Lower leg skin (tissue), 3 donors: ENCODE data around the gene FHOD3.

Experiments
- CTCF ChIP-seq, 3 donors: fragments of 450-650 bp; IDR thresholded peaks; one replicate each; pipeline ENCODE4 v1.5.1; 2016; ENCODE audit warnings: antibody characterized with exemption in 3 of 3, mild to moderate bottlenecking in 3 of 3, moderate library complexity in 2 of 3
- POLR2A ChIP-seq, 2 donors: fragments of 450-650 bp; IDR thresholded peaks; one replicate each; pipeline ENCODE4 v1.6.1; 2016 to 2017; ENCODE audit warnings: antibody characterized with exemption in 2 of 2, mild to moderate bottlenecking in 1 of 2, moderate library complexity in 1 of 2

- TF ChIP-seq CTCF (IDR thresholded peaks at IDR 0.05): no peak
- no peak for TF ChIP-seq POLR2A (IDR thresholded peaks at IDR 0.05)
Observed at GRCh38 chr18:36537289-36537688, 239.8 kb downstream of the FHOD3 start.
